K562 (cell line): ENCODE data around the gene VTN. TPM values are rescaled to one million over a fixed set of nuclear protein-coding genes. Genes with fewer than 3 reads are reported as not detected.

ENCODE experiments used
- BCL6 ChIP-seq: fragments of 250-450 bp; sonication (Bioruptor Pico); IDR thresholded peaks from 2 replicates; pipeline ENCODE4 v1.4.0; 2020
- ELF4 ChIP-seq: fragments of 450-650 bp; formaldehyde crosslinking; IDR thresholded peaks from 2 replicates; pipeline ENCODE4 v1.4.0; 2022; ENCODE audit warnings: missing genetic modification characterization
- MEF2A ChIP-seq: IDR thresholded peaks from 2 replicates; pipeline ENCODE4 v1.6.1; 2011; ENCODE audit warnings: low read depth, mild to moderate bottlenecking, low read length, moderate library complexity; ENCODE audit not compliant: control insufficient read depth
- NBN ChIP-seq: fragments of 450-650 bp; IDR thresholded peaks from 2 replicates; pipeline ENCODE4 v1.6.1; 2016; ENCODE audit warnings: low read depth, mild to moderate bottlenecking
- SMARCE1 ChIP-seq: fragments of 450-650 bp; IDR thresholded peaks from 2 replicates; pipeline ENCODE4 v1.7.1; 2016; ENCODE audit warnings: mild to moderate bottlenecking
- SMC3 ChIP-seq: conservative IDR thresholded peaks from 2 replicates; pipeline ENCODE4 v1.6.1; 2011; ENCODE audit warnings: low read depth, low read length, improper control_type of control experiment; ENCODE audit not compliant: insufficient read depth
- TCF7 ChIP-seq: sonication (generic); IDR thresholded peaks from 2 replicates; pipeline ENCODE4 v1.6.1; 2016; ENCODE audit warnings: antibody characterized with exemption, borderline replicate concordance
- TEAD4 ChIP-seq, 2 experiments: sonication (generic) in 1 of 2; formaldehyde crosslinking in 1 of 2; IDR thresholded peaks; 2 replicates each; pipeline versions ENCODE4 v1.6.1 to v1.8.0; 2012 to 2022; ENCODE audit warnings: borderline replicate concordance in 1 of 2, inconsistent platforms in 1 of 2, low read length in 1 of 2, mild to moderate bottlenecking in 1 of 2, missing genetic modification reagents in 1 of 2
- THRAP3 ChIP-seq: fragments of 450-650 bp; IDR thresholded peaks from 2 replicates; pipeline ENCODE4 v1.6.1; 2016; ENCODE audit warnings: mild to moderate bottlenecking, inconsistent platforms, borderline replicate concordance
- ZNF695 ChIP-seq: fragments of 450-650 bp; formaldehyde crosslinking; IDR thresholded peaks from 2 replicates; pipeline ENCODE4 v1.4.0; 2020; ENCODE audit warnings: mild to moderate bottlenecking, moderate library complexity
- polyA plus RNA-seq, 8 experiments: library from polyadenylated mRNA; depleted of rRNA in 4 of 8; stranded (reverse) in 5 of 8; unstranded in 3 of 8; fragments of >200 nt; fragmentation: Nextera tagmentation in 2 of 8; fragmentation: Illumina TruSeq in 1 of 8; extraction: Ambion mirVana in 2 of 8; extraction: Trizol in 1 of 8; gene quantifications; 2 replicates each; pipeline versions ENCODE4 v1.2.1 to v1.2.3, GENCODE V29; 2011 to 2014; ENCODE audit warnings: inconsistent platforms in 1 of 8, missing spikeins in 1 of 8
- total RNA-seq, 7 experiments: library from RNA; depleted of rRNA in 6 of 7; stranded (reverse); fragments of >200 nt in 6 of 7; fragmentation: Illumina TruSeq in 2 of 7; extraction: Trizol in 2 of 7; gene quantifications; 2 replicates each; pipeline versions ENCODE4 v1.2.1 to v1.2.3, GENCODE V29; 2011 to 2021; ENCODE audit warnings: low replicate concordance in 1 of 7
- TF ChIP-seq, protein P1 (sequence below): fragments of 250-450 bp; sonication (Bioruptor Pico); IDR thresholded peaks from 2 replicates; pipeline ENCODE4 v1.5.0; 2021
- TF ChIP-seq, protein P2 (sequence below): fragments of 450-650 bp; IDR thresholded peaks from 2 replicates; pipeline ENCODE4 v1.6.1; 2016; ENCODE audit warnings: antibody characterized with exemption
- TF ChIP-seq, protein P3 (sequence below): fragments of 450-650 bp; IDR thresholded peaks from 2 replicates; pipeline ENCODE4 v1.6.1; 2016; ENCODE audit warnings: borderline replicate concordance

The VTN gene
- total and polyA plus RNA-seq, 9 of the 15 experiments (the other 6 are each of a cell fraction or from before 2014, with no cell fraction given), result 0.13 to 1.0 (median 0.29) TPM; not detected in 1

DNA sequence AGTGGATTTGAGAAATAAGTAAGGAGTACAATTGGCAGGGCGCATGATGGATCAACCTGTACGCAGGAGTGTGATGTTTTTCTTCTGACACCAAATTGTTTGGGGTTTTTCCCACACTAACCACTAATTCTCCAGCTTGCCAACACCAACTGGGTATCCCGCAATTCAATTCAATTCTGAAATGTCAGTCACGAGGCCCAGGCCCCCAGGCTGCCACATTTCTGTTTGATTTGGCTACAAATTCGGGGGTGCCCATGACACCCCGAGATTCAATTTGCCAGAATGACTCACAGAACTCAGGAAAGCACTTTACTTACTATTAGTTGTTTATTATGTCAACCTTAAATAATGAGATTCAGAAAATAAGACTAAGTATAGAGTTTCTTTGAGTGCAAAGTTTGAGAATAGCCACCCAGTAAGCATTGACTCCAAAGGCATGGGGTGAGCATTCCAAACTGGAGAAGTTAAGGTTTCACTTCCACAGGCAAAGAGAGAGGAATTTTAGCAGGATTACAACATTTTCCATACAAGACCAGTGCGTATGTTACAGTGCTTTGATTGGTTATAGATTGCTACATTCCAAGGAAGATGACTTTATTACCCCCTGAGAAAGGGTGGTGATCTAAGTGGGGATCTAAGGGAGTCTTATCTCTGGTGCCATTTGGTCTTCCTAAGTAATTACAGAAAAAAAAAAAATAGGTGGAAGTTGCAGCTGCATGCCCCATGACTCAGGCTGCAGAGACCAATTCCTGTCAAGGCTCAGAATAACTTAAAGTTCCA, 24.4 kb upstream of the VTN start (continued):
- TF ChIP-seq, protein P1, sequence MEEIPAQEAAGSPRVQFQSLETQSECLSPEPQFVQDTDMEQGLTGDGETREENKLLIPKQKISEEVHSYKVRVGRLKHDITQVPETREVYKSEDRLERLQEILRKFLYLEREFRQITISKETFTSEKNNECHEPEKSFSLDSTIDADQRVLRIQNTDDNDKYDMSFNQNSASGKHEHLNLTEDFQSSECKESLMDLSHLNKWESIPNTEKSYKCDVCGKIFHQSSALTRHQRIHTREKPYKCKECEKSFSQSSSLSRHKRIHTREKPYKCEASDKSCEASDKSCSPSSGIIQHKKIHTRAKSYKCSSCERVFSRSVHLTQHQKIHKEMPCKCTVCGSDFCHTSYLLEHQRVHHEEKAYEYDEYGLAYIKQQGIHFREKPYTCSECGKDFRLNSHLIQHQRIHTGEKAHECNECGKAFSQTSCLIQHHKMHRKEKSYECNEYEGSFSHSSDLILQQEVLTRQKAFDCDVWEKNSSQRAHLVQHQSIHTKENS (CRISPR knock-in tag), result no peak
- no peak for TF ChIP-seq THRAP3
- TF ChIP-seq BCL6 (CRISPR knock-in tag), result no peak
- TF ChIP-seq, protein P2, sequence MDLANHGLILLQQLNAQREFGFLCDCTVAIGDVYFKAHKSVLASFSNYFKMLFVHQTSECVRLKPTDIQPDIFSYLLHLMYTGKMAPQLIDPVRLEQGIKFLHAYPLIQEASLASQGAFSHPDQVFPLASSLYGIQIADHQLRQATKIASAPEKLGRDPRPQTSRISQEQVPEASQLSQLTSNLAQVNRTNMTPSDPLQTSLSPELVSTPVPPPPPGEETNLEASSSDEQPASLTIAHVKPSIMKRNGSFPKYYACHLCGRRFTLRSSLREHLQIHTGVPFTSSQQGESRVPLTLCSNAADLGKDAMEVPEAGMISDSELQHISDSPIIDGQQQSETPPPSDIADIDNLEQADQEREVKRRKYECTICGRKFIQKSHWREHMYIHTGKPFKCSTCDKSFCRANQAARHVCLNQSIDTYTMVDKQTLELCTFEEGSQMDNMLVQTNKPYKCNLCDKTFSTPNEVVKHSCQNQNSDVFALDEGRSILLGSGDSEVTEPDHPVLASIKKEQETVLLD, result no peak
- no peak for TF ChIP-seq TCF7
- no peak for TF ChIP-seq SMC3
- 0 out of 2 replicates have a peak, but pooled peaks have one; percentile 20 for TF ChIP-seq ELF4 (CRISPR knock-in tag)
- TF ChIP-seq MEF2A, result no peak
- no peak for TF ChIP-seq ZNF695
- TF ChIP-seq TEAD4 (IDR thresholded peaks at IDR 0.05; ENCODE audit: low read length), result peak; percentile 63
- TF ChIP-seq TEAD4 (CRISPR knock-in tag; IDR thresholded peaks at IDR 0.05; ENCODE audit: borderline replicate concordance), result no peak
- peak; percentile 24; the same call in 1 of the 2 replicates for TF ChIP-seq SMARCE1
- TF ChIP-seq NBN, result no peak
- TF ChIP-seq, protein P3, sequence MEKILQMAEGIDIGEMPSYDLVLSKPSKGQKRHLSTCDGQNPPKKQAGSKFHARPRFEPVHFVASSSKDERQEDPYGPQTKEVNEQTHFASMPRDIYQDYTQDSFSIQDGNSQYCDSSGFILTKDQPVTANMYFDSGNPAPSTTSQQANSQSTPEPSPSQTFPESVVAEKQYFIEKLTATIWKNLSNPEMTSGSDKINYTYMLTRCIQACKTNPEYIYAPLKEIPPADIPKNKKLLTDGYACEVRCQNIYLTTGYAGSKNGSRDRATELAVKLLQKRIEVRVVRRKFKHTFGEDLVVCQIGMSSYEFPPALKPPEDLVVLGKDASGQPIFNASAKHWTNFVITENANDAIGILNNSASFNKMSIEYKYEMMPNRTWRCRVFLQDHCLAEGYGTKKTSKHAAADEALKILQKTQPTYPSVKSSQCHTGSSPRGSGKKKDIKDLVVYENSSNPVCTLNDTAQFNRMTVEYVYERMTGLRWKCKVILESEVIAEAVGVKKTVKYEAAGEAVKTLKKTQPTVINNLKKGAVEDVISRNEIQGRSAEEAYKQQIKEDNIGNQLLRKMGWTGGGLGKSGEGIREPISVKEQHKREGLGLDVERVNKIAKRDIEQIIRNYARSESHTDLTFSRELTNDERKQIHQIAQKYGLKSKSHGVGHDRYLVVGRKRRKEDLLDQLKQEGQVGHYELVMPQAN, result no peak
